Diencephalon (tissue), 1 donor: ENCODE results near the gene CNGA1. TPM values are rescaled to one million over a fixed set of nuclear protein-coding genes. Genes with fewer than 3 reads are reported as not detected.

ENCODE experiments used
- total RNA-seq: library from RNA; depleted of rRNA; stranded (reverse); fragments of >200 nt; gene quantifications from one replicate; pipeline ENCODE4 v1.2.3, GENCODE V29; 2014

Gene CNGA1
- 0.46 TPM for total RNA-seq

DNA sequence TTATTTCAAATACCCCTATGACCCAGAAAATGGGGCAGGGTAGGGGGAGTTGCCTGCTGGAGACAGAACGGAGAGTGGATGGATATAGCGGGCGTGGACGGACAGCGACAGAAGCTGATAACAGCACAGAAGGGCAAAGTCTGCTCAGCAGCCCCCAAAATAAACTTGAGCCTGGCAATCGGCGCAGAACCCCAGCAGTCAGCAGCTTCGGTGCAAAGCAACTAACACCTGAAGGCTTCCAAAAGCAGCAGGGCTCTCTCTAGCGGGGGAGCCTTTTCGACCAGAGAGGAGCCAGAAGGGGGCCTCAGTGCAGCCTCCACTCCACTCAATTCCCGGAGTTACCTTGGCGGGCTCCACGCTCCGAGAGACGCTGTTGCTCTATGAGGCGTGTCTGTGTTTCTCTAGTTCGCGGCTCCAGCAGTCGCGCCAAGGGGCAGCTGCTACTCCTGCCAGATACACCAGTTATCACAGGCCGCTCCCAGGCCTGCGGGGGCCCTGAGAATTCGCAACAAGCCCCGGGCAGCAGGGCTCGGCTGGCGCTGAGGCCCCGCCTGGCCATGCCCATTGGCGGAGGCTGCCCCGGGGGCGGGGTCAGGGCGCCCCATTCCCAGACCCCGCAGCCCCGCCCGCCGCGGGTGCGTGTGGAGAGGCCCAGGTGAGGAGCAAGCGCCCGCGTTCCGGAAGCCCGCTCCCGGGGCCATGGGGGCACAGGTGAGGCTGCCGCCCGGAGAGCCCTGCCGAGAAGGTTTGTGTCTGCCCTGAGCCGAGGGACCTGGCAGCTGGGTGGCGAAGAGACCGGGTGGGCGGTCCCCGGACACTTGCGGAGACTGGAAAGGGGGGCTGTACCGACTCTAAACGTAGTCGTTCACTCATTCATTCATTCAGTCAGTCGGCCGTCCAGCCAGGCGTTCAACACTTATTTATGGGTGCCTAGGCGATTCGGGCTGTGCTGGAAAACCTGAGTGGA is at the start of gene CNGA1, which contains the start of gene NIPAL1:
CNGA1 (minus strand) TSS at position 541 of the 967 bp plus-strand sequence. CDS start 63,992 bp downstream, outside the sequence.
NIPAL1 (plus strand) TSS at position 632 of the 967 bp plus-strand sequence; CDS start at position 700, 68 bp downstream.

DNA sequence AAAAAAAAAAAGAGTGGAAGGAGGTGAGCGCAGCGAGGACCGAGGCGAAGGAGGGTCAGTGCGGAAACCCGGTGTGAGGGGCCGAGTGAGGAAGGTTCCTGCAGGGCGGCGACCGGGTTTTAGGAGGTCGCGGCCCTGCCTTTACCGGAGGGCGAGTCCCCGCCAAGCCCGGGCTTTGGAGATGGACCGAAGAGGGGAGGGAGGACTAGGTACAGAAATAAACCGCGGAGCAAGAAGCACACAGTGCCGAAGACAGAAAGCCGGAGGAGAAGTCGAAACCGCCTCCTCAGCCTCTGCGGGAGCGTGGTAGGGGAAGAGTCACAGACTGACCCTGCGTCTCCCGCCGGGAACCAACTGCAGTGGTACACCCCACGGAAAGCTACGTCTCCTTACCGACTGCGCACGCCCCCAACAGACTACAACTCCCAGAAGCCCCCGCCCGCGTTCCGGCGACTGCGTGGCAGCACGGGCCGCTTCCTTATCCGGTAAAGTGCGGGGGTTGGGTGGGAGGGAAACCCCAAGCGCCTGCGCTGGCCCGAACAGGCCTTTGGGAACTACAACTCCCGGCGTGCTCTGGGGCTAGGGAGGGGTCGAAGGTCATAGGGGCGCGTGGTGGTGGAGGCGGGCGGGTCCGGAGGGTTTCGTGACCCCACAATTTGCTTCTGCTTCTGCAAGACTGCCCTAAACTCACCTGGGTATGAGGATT is 102.1 kb downstream of the CNGA1 start, which contains the start of gene NFXL1:
NFXL1 (minus strand) TSS at position 364 of the 706 bp plus-strand sequence. CDS start 380 bp downstream, outside the sequence.

Other genes starting within 250 kb of the CNGA1 start
- gene CORIN, start 178.6 kb downstream of the CNGA1 start, total RNA-seq = 2.5 TPM
- 21.9 TPM for gene NFXL1, start 102.1 kb downstream of the CNGA1 start, total RNA-seq
- 3.0 TPM for gene NIPAL1, start 91 bp upstream of the CNGA1 start, total RNA-seq
- 1.2 TPM for gene TXK, start 117.6 kb upstream of the CNGA1 start, total RNA-seq